Measurements from ENCODE around the gene ESCO1.
"Not testable (repeated sequence)": the region's sequence is repeated elsewhere in the genome, so short reads cannot be mapped to it uniquely, and the experiment has no call there.

ESCO1 gene, protein sequence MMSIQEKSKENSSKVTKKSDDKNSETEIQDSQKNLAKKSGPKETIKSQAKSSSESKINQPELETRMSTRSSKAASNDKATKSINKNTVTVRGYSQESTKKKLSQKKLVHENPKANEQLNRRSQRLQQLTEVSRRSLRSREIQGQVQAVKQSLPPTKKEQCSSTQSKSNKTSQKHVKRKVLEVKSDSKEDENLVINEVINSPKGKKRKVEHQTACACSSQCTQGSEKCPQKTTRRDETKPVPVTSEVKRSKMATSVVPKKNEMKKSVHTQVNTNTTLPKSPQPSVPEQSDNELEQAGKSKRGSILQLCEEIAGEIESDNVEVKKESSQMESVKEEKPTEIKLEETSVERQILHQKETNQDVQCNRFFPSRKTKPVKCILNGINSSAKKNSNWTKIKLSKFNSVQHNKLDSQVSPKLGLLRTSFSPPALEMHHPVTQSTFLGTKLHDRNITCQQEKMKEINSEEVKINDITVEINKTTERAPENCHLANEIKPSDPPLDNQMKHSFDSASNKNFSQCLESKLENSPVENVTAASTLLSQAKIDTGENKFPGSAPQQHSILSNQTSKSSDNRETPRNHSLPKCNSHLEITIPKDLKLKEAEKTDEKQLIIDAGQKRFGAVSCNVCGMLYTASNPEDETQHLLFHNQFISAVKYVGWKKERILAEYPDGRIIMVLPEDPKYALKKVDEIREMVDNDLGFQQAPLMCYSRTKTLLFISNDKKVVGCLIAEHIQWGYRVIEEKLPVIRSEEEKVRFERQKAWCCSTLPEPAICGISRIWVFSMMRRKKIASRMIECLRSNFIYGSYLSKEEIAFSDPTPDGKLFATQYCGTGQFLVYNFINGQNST

DNA sequence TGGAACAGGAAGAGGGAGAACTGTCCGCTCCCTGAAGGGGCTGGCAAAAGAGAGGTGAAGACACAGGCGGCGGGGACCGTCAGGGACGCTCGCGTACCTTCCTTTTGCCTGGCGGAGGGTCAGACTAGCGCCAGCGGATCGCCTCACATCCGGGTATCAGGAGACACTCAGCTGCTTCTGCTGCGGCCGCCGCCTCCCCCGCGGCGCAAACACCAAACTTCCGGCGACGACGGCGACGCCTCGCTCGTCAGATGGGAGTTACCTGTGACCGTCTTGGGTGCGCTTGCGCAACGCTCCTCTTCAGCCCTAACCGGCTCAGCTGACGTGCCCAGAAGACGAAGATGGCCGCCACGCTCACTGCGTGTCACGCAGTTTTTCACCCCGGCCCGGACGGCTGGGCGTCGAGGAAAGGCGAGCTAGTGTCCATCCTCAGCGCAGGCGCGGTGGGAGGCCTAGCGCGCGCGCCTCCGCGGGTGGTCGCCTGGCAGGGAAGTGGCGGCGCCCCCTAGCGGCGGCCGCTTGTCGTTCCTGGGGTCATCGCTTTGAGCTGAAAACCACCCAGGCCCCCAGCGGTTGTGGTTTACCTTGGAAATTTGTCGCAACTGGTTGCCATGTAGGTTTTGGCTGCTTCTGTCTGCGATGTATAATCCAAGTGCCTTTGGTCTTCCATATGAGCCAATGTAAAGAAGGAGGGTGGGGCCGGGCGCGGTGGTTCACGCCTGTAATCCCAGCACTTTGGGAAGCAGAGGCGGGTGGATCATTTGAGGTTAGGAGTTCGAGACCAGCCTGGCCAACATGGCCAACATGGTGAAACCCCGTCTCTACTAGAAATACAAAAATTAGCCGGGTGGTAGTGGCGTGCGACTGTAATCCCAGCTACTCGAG is at the start of gene ESCO1:
ESCO1 (minus strand) TSS at position 179 of the 885 bp plus-strand sequence. CDS start 25,861 bp downstream, outside the sequence.
- peak; percentile 98 for DNase-seq

DNA sequence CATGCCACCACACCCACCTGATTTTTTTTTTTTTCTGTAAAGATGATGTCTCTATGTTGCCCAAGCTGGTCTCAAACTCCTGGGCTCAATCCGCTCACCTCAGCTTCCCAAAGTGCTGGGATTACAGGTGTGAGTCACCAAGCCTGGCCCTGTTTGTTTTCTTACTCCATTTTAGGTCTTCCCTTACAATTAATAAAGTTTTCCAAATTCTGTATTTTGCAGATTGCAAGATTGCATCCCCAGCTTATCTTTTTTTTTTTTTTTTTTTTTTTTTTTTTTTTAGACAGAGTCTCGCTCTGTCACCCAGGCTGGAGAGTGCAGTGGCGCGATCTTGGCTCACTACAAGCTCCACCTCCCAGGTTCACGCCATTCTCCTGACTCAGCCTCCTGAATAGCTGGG is 39.9 kb upstream of the ESCO1 start:
- not testable (repeated sequence) for DNase-seq

DNA sequence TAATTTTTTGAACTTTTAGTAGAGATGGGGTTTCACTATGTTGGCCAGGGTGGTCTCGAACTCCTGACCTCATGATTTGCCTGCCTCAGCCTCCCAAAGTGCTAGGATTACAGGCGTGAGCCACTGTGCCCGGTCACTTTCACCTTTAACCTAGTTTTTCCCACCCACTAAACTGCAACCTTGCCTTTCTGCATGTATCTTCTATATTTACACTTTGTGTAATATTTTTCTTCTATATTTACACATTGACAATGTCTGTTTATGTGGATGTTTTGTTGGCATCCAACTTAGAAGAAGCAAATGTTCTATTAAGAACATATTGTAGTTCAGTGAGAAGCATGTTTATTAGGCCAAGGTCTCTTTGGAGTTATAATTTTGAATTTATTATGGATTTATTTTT is 38.3 kb upstream of the ESCO1 start:
- DNase-seq = no peak

DNA sequence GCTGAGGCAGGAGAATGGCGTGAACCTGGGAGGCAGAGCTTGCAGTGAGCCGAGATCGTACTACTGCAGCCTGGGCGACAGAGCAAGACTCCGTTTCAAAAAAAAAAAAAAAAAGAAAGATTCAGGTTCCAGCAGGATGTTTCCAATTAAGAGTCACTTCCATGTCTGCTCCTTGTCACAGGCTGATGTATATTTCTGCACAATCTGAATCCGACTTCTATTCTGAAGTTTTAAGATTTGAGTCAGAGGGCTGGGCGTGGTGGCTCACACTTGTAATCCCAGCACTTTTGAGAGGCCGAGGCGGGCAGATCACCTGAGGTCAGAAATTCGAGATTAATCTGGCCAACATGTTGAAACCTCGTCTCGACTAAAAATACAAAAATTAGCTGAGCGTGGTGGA is 36.3 kb upstream of the ESCO1 start:
- DNase-seq = no peak

DNA sequence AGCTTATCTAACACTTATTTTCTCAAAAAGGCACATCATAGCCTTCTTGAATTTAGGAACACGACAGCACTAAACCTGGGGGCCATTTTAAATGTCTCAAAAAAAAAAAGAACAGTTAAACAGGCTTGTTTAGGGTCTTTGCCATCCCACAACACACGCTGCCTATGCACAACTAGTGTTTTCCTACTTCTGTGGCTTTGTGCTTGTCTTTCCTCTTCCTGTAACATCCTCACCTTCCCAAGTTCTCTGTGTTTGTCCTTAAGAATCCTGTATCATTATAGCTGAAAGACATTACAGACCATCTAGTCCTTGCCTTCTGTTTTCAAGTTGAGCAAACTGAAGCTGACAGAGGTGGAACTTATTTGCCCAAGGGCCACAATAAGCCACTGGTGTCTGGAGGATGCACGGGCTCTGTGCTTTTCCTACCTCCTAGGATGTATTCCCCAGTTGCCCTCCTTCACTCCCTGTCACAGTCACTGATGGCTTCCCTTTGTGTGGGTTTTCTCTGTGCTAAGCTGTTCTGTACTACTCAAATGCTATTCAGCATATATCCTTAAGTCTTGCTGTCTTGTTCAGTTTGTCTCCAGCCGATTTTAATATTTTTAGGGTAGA is 34.2 kb upstream of the ESCO1 start:
- no peak for DNase-seq

DNA sequence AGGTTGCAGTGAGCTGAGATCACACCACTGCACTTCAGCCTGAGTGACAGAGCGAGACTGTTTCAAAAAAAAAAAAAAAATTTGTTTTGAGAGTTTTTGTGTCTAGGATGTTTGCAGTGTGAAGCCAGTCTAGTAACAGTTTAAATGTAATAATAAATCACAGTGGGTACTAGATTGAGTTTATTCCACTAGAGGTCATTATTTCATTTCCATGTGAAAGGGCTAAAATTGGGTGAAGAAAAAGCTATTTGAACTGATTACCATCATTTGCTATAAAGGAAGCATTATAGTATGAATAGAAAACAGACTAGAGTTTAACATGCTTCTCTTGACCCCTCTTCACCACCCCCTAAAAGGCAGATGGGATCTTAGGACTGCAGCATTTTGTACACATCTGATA is 31.9 kb upstream of the ESCO1 start:
- DNase-seq = no peak

DNA sequence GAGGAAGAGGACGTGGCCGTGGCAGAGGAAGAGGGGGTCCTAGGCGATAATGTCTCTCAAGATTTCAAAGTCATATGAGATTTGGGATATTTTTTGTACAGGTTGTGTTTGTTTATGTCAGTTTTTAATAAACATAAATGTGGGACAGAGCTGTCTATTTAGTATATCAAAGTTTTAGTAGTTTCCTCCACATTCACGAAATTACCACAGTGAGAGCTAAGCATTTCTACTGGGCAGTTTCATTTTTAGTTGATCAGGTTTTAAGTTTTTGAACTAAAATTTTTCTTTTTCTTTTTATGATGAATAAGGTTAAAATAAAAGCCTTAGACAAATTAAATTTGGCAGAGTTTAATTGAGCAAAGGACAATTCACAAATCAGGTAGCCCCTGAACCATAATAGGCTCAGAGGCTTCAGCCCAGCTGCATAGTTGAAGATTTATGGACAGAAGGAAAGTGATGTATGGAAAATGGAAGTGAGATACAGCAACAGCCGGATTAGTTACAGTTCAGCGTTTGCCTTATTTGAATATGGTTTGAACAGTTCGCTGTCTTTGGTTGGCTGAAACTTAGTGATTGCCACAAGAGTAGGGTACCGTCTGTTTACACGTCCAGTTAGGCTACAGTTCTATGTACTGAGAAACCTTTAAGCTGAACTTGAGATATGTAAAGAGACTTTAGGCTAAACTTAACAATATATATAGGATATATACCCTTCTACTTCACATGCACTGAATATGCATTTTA is 28.8 kb upstream of the ESCO1 start:
- no peak for DNase-seq

DNA sequence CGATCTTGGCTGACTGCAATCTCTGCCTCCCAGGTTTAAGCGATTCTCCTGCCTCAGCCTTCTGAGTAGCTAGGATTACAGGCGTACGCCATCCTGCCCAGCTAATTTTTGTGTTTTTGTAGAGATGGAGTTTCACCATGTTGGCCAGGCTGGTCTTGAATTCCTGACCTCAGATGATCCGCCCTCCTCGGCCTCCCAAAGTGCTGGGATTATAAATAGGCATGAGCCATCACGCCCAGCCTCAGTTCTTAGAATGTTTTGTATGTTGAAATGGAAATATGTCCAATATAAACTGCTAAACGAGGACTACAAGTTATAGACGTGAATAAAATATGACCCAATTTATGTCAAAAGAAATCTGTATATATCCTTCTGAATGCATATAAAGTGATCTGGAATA is 21.1 kb upstream of the ESCO1 start:
- DNase-seq = not testable (repeated sequence)

DNA sequence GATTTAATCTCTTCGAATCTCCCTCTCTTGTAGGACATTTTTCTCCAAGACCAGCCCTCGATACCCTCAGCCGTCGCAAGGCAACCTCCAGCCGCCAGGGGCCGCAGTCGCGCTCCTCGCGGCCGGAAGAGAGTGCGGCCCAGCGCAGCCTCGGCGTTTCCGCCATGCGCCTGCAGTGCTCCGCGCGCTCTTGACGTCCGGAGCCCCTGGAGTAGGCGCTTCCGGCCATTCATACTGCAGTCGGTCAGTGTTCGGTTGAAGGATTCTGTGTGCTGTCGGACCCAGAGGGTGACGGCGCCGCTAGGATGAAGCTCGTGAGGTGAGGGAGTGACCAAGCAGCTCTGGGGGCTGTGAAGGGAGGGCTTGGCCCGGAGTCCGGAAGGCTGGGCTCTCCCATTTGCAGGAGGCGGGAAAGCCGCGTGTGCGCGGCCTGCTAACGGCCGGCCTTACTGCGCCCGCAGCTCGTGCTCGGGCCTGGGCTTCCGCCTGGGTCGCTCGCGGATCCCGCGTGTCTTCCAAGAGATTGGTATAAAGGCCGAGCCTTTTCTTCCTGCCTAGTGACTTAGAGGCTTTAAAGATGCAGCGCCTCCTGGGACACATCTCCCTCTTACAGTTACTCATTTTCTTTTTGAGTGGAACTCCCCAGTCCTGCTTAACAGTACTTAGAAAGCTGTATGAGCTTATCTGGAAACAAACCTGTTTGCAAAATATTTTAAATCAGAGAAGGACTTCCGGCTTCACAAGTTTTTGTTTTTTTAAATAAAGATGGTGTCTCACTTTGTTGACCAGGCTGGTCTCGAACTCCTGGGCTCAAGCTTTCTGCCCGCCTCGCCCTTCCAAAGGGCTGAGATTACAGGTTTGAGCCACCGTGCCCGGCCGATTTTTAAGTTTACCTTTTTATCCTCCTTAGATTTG is 11.9 kb upstream of the ESCO1 start, which contains the start of gene SNRPD1:
SNRPD1 (plus strand) TSS at position 190 of the 915 bp plus-strand sequence; CDS start at position 306, 116 bp downstream.
- peak; percentile 85 for DNase-seq

DNA sequence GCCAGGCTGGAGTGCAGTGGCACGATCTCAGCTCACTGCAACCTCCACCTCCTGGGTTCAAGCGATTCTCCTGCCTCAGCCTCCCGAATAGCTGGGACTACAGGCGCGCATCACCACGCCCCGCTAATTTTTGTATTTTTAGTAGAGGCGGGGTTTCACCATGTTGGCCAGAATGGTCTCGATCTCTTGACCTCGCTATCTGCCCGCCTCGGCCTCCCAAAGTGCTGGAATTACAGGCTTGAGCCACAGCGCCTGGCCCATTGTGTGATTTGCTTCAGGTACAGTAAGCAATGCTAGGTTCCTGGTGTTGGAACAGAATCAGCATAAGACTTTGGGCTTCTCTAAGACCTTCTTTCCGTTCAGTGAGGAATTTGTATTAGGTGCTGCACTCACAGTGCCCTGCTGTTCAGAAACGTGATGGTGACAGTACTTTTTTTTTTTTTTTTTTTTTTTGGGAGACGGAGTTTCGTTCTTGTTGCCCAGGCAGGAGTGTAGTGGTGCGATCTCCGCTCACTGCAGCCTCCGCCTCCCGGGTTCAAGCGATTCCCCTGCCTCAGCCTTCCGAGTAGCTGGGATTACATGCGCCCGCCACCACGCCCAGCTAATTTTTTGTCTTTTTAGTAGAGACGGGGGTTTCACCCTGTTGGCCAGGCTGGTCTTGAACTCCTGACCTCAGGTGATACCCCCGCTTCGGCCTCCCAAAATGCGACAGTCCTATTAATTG is 11.1 kb upstream of the ESCO1 start:
- not testable (repeated sequence) for DNase-seq

DNA sequence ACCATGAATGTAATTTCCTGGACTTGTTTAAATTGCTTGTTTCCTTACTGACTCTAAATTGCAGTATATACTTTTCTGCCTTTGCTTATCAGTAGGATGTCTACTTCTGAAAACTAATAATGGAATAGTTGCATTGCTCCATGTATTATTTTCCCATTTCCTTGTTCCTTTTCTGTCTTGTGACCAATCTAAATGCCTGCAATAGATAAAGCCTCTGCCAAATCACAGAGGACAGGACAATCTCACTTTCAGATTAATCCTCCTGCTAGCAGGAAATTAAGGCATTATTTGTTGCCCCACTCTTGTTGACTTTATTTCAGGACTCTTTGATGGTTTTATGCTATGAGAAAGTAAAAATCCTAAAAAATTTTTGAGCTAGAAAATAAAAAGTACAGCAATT is 4.7 kb upstream of the ESCO1 start:
- DNase-seq = no peak

DNA sequence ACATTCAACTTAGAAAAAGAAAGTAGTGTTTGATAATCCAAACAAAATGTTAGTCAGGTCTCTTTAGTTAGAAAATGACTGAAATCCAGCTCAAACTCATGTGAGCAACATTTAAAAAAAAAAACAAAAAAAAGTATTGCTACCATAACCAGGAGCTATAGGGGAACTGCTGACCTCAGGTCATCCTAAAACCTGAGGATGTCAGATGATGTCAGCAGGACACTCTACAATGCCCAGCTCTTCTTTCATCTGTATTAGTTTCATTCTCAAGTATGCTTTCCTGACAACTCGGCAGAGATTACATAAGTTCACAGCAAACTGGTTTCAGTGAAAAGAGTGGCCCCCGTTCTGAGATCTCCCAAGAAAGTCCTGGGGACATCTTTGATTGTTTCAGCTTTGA is 4.2 kb upstream of the ESCO1 start:
- no peak for DNase-seq

DNA sequence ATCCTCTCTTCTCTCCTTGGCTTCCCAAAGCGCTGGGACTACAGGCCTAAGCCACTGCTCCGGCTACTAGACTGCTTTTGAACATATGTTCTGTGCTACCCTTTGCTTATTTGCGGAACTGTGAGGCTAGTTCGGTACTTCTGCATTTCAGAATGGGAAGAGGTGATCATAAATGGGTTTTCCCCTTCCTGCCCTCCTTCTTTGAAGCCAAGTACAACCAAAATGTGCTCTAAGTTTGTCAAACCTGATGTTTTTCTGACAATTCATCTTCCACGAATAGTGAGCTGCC is 1.7 kb upstream of the ESCO1 start:
- DNase-seq = peak; percentile 44

DNA sequence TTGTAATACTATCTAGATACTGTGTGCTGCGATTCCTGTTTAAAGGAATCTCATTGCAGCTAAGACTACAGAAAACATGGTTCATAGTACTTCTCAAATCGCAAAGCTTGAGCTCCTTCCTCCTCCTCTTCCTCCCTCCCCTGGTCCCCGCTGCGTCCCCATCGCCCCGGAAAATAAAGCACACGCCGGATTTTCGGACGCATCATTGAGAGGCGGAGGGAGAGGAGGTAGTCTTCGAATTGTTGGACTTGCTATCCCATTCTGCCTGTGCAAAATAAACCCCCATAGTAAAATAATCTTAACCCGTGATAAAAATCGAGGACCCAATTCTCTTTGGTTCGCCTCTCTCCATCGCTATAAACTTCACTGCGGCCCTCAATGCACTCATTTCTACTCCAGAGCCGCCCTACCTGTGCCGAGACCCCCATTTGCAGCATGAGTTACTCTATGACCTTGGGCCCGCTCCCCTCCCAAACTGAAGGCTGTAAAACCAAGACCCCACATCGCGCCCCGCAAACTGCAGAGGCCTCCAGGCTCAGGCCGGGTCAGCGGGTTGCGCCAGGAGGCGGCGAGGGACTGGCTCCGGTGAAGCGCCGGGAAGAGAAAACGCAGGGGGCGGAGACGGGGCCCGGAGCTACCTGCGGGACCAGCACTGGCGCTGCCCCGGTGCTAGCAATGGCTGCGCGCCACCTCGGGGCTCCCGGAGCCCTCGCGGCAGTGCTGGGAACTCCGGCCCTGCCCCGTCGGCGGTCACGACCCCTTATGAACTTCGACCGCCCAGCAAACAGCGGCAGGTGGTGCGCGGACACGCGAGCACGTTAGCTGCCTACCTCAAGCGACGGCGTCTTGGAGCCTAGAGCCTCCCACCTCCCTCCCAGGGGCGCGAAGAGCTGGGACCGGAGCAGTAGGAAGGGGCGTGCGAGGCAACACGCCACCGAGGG is 649 bp downstream of the ESCO1 start:
- no peak for DNase-seq

DNA sequence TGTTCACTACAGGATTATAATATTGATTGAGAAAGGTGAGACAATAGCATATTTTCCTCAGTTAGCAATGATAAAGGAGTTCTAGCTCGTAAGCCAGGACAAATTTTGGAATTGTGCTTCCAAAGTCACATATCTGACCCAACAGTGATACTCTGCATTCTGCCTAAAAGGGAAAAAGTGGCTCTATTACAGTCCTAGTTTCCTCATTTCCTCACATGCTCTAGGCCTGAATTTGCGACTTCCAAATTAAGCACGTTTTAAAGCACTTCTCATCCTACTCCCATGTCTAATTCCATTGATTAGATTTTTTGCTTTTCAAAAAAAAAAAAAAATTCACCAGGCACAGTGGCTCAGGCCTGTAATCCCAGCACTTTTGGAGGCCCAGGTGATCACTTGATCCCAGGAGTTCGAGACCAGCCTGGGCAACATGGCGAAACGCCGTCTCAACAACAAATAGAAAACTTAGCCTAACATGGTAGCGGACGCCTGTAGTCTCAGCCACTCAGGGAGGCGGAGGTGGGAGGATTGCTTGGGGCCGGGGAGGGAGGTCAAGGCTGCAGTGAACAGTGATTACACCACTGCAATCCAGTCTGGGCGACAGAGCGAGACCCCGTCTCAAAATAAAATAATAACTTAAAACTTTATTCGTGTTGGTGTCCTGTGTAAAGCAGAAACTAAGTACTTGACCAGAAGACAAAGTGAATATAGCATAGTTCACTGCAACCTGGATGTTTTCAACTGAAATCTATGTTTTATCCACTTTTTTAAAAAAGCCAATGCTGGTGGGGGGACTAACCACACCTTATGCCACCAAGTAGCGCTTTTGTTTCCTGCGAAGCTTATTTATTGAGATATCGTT is 1.5 kb downstream of the ESCO1 start:
- DNase-seq = no peak

DNA sequence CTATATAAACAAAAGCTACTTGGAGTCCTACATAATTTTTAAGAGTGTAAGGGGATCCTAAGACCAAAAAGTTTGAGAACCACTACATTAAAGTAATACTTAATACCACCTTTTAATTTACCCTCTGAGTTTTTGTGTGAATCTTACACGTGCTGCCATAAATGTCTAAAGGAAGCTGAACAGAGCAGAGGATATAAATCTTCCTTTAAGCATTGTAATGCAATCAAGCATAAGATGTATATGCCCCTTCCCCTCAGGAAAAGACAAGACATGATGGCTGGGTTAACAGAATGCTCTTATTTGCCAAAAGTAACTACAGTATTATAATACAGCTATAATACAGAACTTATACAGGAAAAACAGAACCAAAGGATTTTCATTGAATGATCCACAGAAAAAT is 2.9 kb downstream of the ESCO1 start:
- DNase-seq = no peak

DNA sequence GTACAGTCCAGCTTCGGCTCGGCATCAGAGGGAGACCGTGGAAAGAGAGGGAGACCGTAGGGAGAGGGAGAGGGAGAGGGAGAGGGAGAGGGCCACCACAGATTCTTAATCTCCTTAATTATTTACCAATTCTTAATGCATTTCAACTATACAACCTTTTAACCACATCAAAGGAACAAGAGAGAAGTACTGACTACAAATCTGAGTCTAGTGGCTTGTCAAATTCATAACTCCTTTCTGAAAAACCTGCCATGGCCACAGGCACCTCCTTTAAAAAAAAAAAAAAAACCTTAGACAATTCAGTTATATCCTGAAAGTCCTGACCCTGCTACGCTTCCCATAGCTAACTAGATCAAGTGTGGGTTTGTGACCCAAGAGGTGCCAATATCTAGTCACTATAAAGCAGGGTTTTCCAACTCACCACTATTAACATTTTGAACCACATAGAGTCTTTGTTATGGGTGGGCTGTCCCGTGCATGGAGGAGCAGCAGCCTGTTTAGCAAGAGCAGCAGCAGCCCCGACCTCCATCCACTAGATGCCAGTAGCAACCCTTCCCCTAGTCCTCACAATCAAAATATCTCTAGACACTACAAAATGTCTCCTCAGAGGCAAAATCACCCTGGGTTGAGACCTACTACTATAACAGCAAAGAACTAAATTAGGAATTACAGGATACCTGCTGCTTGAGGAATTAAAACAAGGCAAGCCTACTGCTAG is 6.8 kb downstream of the ESCO1 start:
- no peak for DNase-seq
